NCI-H345 treated with DMSO at 0.1 percent for 48 hours (cell line): ENCODE results near the gene LARGE1.

Experiments used
- DNase-seq: peaks from one replicate; lab custom pipeline; 2025; ENCODE audit not compliant: unreplicated experiment; lab: John Stamatoyannopoulos, UW

Gene LARGE1

GRCh38 chr22:33275073-33275443 lies 645.2 kb downstream of the LARGE1 start:
- DNase-seq: no peak

- DNase-seq: no peak
These were observed 645.8 kb downstream of the LARGE1 start for GRCh38 chr22:33274214-33275072.

- no peak for DNase-seq
These were observed 647.4 kb downstream of the LARGE1 start for GRCh38 chr22:33272871-33273270.

- no peak for DNase-seq
These were observed 648.1 kb downstream of the LARGE1 start for GRCh38 chr22:33272180-33272579.

GRCh38 chr22:33271390-33272161 lies 648.7 kb downstream of the LARGE1 start:
- no peak for DNase-seq

- DNase-seq: no peak
These were observed 649.7 kb downstream of the LARGE1 start for GRCh38 chr22:33270596-33270995.

- no peak for DNase-seq
These were observed 658.6 kb downstream of the LARGE1 start for GRCh38 chr22:33261699-33262098.

- no peak for DNase-seq
These were observed 659.8 kb downstream of the LARGE1 start for GRCh38 chr22:33260498-33260897.

- no peak for DNase-seq
These were observed 664.5 kb downstream of the LARGE1 start for GRCh38 chr22:33255791-33256190.

- DNase-seq: no peak
These were observed 671.3 kb downstream of the LARGE1 start for GRCh38 chr22:33248948-33249347.

- no peak for DNase-seq
These were observed 672.5 kb downstream of the LARGE1 start for GRCh38 chr22:33247758-33248157.

- DNase-seq: no peak
These were observed 678.2 kb downstream of the LARGE1 start for GRCh38 chr22:33242078-33242477.

GRCh38 chr22:33240888-33241475 lies 679.3 kb downstream of the LARGE1 start:
- DNase-seq: no peak

GRCh38 chr22:33232071-33232470 lies 688.2 kb downstream of the LARGE1 start:
- no peak for DNase-seq

GRCh38 chr22:33227791-33228190 lies 692.5 kb downstream of the LARGE1 start:
- DNase-seq: no peak

- no peak for DNase-seq
These were observed 695.4 kb downstream of the LARGE1 start for GRCh38 chr22:33224841-33225240.
